WI38 (cell line): ENCODE results near the gene BBS9.

Experiments used
- H3K4me3 ChIP-seq: 2 replicates; pipeline ENCODE4 v1.5.1; 2011; ENCODE audit warnings: low read depth, mild to moderate bottlenecking, control low read depth, low read length
- CTCF ChIP-seq: IDR thresholded peaks from 2 replicates; pipeline ENCODE4 v1.5.1; 2012; ENCODE audit warnings: low read depth, mild to moderate bottlenecking, control low read depth, low read length

BBS9 gene

GRCh38 chr7:33128990-33129805 is at the start of gene BBS9:
BBS9 (plus strand) TSS chr7:33129564; CDS start chr7:33146253, 16,689 bp downstream.
- no peak for TF ChIP-seq CTCF
- H3K4me3 ChIP-seq = peak within 1 kb of the TSS; percentile 88

GRCh38 chr7:33079763-33080690 is 49.3 kb upstream of the BBS9 start:
- H3K4me3 ChIP-seq = no peak overlapping the region
- TF ChIP-seq CTCF = no peak

- no peak for TF ChIP-seq CTCF
- H3K4me3 ChIP-seq = no peak overlapping the region
These were observed 42.0 kb upstream of the BBS9 start for GRCh38 chr7:33087356-33087755.

GRCh38 chr7:33087858-33088257 is 41.5 kb upstream of the BBS9 start:
- no peak overlapping the region for H3K4me3 ChIP-seq
- TF ChIP-seq CTCF = no peak

- TF ChIP-seq CTCF = no peak
- no peak overlapping the region for H3K4me3 ChIP-seq
These were observed 40.2 kb upstream of the BBS9 start for GRCh38 chr7:33089142-33089541.

GRCh38 chr7:33091111-33091531 is 38.2 kb upstream of the BBS9 start:
- H3K4me3 ChIP-seq = no peak overlapping the region
- no peak for TF ChIP-seq CTCF
